Peyer's patch (tissue), 4 donors: ENCODE results near the gene HMGXB3. TPM values are rescaled to one million over a fixed set of nuclear protein-coding genes. Genes with fewer than 3 reads are reported as not detected.
"Not testable (repeated sequence)": the region's sequence is repeated elsewhere in the genome, so short reads cannot be mapped to it uniquely, and the experiment has no call there.

Experiments
- DNase-seq, 3 donors: peaks; one replicate each; pipeline ENCODE4 v3.0.0-alpha.2; 2017 to 2019
- H3K27ac ChIP-seq, 4 donors: fragments of 200-600 bp; sonication (generic); one replicate each; pipeline ENCODE4 v1.5.1; 2016 to 2019
- H3K27me3 ChIP-seq, 2 donors: fragments of 200-600 bp; sonication (generic); one replicate each; pipeline ENCODE4 v1.5.1; 2019
- H3K36me3 ChIP-seq, 3 donors: fragments of 200-600 bp; sonication (generic); one replicate each; pipeline ENCODE4 v1.5.1; 2016 to 2019
- H3K4me1 ChIP-seq, 4 donors: fragments of 200-600 bp; sonication (generic); one replicate each; pipeline ENCODE4 v1.5.1; 2016 to 2019
- H3K4me3 ChIP-seq, 4 donors: fragments of 200-600 bp; sonication (generic); 1 replicate in 3 of 4; 2 replicates in 1 of 4; pipeline ENCODE4 v1.5.1; 2016 to 2019; ENCODE audit warnings: mild to moderate bottlenecking in 1 of 4
- H3K9me3 ChIP-seq, 4 donors: fragments of 200-600 bp; sonication (generic); one replicate each; pipeline ENCODE4 v1.5.1; 2016 to 2019; ENCODE audit warnings: mild to moderate bottlenecking in 1 of 4
- POLR2A ChIP-seq, 2 donors: fragments of 450-650 bp; IDR thresholded peaks; one replicate each; pipeline ENCODE4 v1.5.1; 2017; ENCODE audit warnings: antibody characterized with exemption in 2 of 2, mild to moderate bottlenecking in 2 of 2, moderate library complexity in 2 of 2
- total RNA-seq, 4 donors: library from RNA; depleted of rRNA; stranded (reverse); fragments of >200 nt; gene quantifications; one replicate each; pipeline ENCODE4 v1.1.0, GENCODE V29; 2016
- TF ChIP-seq, protein P1 (sequence below), 6 experiments: fragments of 450-650 bp in 4 of 6; fragments of 200-600 bp in 2 of 6; sonication (generic) in 1 of 6; IDR thresholded peaks; one replicate each; pipeline ENCODE4 v1.5.1; 2017 to 2019; ENCODE audit warnings: antibody characterized with exemption in 6 of 6, mild to moderate bottlenecking in 3 of 6, moderate library complexity in 1 of 6

Gene HMGXB3
- total RNA-seq, 4 donors from 2014 or later: 24.3 to 45.0 (median 41.4) TPM

DNA sequence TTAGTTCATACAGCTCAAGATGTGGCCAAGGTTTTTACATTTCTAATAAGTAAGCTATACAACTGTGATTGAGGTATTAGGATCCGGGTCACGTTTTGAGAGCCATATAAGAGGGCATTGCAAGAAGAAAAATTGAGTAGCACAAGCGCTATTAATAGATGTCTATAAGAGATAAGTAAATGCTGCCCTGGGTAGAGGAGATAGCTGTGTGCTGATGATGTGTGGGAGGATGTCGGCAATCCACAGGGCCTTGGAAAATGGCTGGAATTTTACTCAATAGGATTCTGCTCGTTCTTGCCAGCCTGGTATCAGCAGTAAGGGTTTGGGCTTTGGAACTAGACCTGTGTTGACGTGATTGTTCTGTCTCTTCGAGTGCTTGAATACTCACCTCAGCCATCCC, 44.2 kb downstream of the HMGXB3 start:
- TF ChIP-seq POLR2A (IDR thresholded peaks at IDR 0.05): no peak
- TF ChIP-seq, protein P1, sequence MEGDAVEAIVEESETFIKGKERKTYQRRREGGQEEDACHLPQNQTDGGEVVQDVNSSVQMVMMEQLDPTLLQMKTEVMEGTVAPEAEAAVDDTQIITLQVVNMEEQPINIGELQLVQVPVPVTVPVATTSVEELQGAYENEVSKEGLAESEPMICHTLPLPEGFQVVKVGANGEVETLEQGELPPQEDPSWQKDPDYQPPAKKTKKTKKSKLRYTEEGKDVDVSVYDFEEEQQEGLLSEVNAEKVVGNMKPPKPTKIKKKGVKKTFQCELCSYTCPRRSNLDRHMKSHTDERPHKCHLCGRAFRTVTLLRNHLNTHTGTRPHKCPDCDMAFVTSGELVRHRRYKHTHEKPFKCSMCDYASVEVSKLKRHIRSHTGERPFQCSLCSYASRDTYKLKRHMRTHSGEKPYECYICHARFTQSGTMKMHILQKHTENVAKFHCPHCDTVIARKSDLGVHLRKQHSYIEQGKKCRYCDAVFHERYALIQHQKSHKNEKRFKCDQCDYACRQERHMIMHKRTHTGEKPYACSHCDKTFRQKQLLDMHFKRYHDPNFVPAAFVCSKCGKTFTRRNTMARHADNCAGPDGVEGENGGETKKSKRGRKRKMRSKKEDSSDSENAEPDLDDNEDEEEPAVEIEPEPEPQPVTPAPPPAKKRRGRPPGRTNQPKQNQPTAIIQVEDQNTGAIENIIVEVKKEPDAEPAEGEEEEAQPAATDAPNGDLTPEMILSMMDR (IDR thresholded peaks at IDR 0.05): no peak
- DNase-seq: no peak
- Histone ChIP-seq H3K36me3 (peaks cover 0 to 91% (median 0%) of the 10 kb centered on the region in 3 donors), H3K4me1 (peaks cover 0 to 17% (median 3%) of the 10 kb centered on the region in 4 donors), H3K4me3 (no peak overlapping the region), H3K27me3 (no peaks in the 10 kb centered on the region), H3K27ac (no peak overlapping the region), H3K9me3 (no peaks in the 10 kb centered on the region)

DNA sequence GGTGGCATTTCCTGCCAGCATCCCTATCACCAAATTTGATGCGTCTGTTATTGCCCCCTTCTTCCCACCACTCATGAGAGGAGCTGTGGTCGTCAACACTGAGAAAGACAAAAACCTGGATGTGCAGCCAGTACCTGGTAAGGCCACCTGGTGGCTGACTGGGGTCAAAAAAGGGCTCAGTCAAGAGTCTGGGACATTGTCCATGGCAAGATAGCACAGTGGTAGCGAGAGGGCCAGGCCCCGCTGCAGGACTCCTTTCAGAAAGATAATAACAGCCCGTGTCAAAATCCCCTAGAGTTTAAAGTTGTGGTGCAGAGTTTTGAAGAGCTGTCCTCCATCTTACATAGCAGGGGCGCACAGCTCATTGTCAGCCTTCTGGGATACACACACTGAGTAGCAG, 45.0 kb downstream of the HMGXB3 start:
- no peaks in the 10 kb centered on the region for H3K9me3 ChIP-seq
- DNase-seq: peak in 1 of 3 donors; percentile 18
- H3K4me1 ChIP-seq: peaks cover 0 to 17% (median 3%) of the 10 kb centered on the region in 4 donors
- H3K27ac ChIP-seq: no peak overlapping the region
- TF ChIP-seq POLR2A (IDR thresholded peaks at IDR 0.05): no peak
- TF ChIP-seq, protein P1 (IDR thresholded peaks at IDR 0.05): peak in 1 of 6 experiments; percentile 7
- H3K36me3 ChIP-seq: peaks cover 0 to 91% (median 0%) of the 10 kb centered on the region in 3 donors
- H3K4me3 ChIP-seq: no peak overlapping the region
- no peaks in the 10 kb centered on the region for H3K27me3 ChIP-seq

DNA sequence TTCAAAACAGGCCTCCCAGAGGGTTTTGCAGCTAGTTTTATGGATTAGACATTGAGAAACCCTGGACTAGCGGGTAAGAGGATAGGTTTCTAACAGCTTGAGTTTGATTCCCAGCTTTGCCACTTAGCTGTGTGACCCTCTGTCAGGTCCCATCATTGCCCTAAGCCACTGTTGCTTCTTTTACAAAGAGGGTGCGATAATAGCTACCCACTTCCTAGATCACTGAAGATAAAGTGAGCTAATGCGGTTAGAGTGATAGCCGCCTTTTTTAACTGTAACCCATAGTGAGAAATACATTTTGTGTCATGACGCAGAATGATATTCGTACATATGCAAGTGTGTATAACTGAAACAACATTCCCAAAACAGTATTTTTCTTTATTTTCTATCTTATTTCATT, 45.5 kb downstream of the HMGXB3 start:
- Histone ChIP-seq H3K36me3 (peaks cover 0 to 91% (median 0%) of the 10 kb centered on the region in 3 donors), H3K27me3 (no peaks in the 10 kb centered on the region)

GRCh38 chr5:150050172-150050811, 49.8 kb downstream of the HMGXB3 start:
- H3K9me3 ChIP-seq, H3K27ac ChIP-seq, H3K27me3 ChIP-seq, H3K4me1 ChIP-seq, H3K4me3 ChIP-seq: not testable (repeated sequence)
- peaks cover 0 to 92% (median 2%) of the 10 kb centered on the region in 3 donors for H3K36me3 ChIP-seq
- DNase-seq: peak in 1 of 3 donors; percentile 44

More for the DNA sequence above, 45.5 kb downstream of the HMGXB3 start:
- Histone ChIP-seq H3K4me1 (peaks cover 0 to 17% (median 3%) of the 10 kb centered on the region in 4 donors), H3K9me3 (no peaks in the 10 kb centered on the region), H3K4me3 (no peak overlapping the region), H3K27ac (no peak overlapping the region)
- TF ChIP-seq, protein P1 (IDR thresholded peaks at IDR 0.05): no peak
- TF ChIP-seq POLR2A (IDR thresholded peaks at IDR 0.05): no peak
- no peak for DNase-seq

DNA sequence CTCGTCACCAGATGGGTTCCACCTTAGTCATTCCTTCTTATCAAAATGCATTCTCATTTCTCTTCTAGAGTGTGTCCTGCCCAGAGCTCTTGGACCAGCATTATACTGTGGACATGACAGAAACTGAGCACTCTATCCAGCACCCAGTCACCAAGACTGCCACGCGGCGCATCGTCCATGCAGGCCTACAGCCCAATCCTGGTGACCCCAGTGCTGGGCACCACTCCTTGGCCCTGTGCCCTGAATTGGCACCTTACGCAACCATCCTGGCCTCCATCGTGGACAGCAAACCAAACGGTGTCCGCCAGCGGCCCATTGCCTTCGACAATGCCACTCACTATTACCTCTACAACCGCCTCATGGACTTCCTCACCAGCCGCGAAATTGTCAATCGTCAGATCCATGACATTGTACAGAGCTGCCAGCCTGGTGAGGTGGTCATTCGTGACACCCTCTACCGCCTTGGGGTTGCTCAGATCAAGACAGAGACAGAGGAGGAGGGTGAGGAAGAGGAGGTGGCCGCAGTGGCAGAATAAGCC, 51.2 kb downstream of the HMGXB3 start:
- TF ChIP-seq, protein P1 (IDR thresholded peaks at IDR 0.05): no peak
- TF ChIP-seq POLR2A (IDR thresholded peaks at IDR 0.05): no peak
- peaks cover 0 to 85% (median 2%) of the 10 kb centered on the region in 3 donors for H3K36me3 ChIP-seq

DNA sequence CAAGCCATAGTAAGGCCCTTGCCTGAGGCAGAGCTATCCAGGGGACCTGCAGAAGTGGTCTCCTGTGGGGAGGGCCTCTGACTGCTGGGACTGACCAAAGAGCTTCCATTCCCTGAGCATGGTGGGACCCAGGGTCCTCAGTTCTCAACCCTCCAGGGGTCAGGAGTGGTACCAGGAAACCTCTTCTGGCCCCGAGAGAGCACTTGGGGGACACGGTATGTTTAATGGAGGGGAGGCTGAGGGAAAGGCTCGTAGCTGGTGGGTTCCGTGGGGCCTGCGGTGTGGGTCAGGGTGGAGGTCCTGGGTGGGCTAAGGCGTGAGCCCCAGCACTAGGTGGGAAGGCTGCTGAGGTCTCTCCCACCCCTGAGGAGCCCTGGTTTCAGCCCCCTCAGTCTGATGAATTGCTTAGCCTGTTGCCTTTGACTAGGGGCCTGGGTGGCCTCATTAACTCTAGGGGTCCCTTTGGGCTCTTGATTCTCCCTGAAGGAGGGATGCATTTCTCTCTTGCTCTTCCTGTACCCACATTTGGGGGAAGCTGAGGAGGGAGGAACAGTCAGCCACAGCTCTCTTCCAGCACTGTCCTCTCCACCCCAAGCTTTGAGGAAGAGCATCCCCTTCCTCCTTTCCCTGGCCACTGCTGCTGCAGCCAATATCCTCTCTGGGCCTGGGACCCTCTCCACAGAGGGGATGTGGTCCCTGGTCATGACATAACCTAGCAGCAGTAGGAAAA, 51.9 kb downstream of the HMGXB3 start:
- peaks cover 0 to 79% (median 2%) of the 10 kb centered on the region in 3 donors for H3K36me3 ChIP-seq
- no peak overlapping the region for H3K27ac ChIP-seq
- no peaks in the 10 kb centered on the region for H3K4me1 ChIP-seq
- H3K27me3 ChIP-seq: no peaks in the 10 kb centered on the region
- peak in 1 of 3 donors; percentile 35 for DNase-seq
- H3K9me3 ChIP-seq: no peaks in the 10 kb centered on the region
- no peak overlapping the region for H3K4me3 ChIP-seq
- TF ChIP-seq POLR2A (IDR thresholded peaks at IDR 0.05): no peak
- TF ChIP-seq, protein P1 (IDR thresholded peaks at IDR 0.05): no peak

More for the DNA sequence above, 51.2 kb downstream of the HMGXB3 start:
- Histone ChIP-seq H3K27me3 (no peaks in the 10 kb centered on the region), H3K9me3 (no peaks in the 10 kb centered on the region), H3K4me1 (no peaks in the 10 kb centered on the region), H3K4me3 (no peak overlapping the region), H3K27ac (no peak overlapping the region)
- DNase-seq: peak in 1 of 3 donors; percentile 39
